ENCODE results near the gene OVOL3. TPM values are rescaled to one million over a fixed set of nuclear protein-coding genes. Genes with fewer than 3 reads are reported as not detected.

The OVOL3 gene
- total RNA-seq, 1 donor from 2014 or later = not detected

GRCh38 chr19:36082916-36083315, 28.0 kb upstream of the OVOL3 start:
- Histone ChIP-seq H3K27me3 (no peaks in the 10 kb centered on the region), H3K27ac (no peak overlapping the region), H3K4me3 (no peak overlapping the region), H3K36me3 (no peaks in the 10 kb centered on the region), H3K9me3 (no peaks in the 10 kb centered on the region), H3K4me1 (no peaks in the 10 kb centered on the region)
- no peak for DNase-seq (ENCODE audit: extremely low spot score in 2 of 2)
- TF ChIP-seq POLR2AphosphoS5 (IDR thresholded peaks at IDR 0.05; ENCODE audit: insufficient read depth in 1 of 2, low read depth in 1 of 2) (no peak), POLR2A (IDR thresholded peaks at IDR 0.05) (no peak)
- intact Hi-C loops (cut with DNase I) = no loop called here

GRCh38 chr19:36084231-36085009, 26.5 kb upstream of the OVOL3 start:
- no peaks in the 10 kb centered on the region for H3K36me3 ChIP-seq
- no peaks in the 10 kb centered on the region for H3K4me1 ChIP-seq
- no peaks in the 10 kb centered on the region for H3K9me3 ChIP-seq
- intact Hi-C loops (cut with DNase I) = no loop called here
- H3K27ac ChIP-seq = no peak overlapping the region
- H3K27me3 ChIP-seq = no peaks in the 10 kb centered on the region
- TF ChIP-seq POLR2AphosphoS5 (IDR thresholded peaks at IDR 0.05; ENCODE audit: insufficient read depth in 1 of 2, low read depth in 1 of 2) = no peak
- no peak for TF ChIP-seq CTCF (IDR thresholded peaks at IDR 0.05)
- no peak for TF ChIP-seq POLR2A (IDR thresholded peaks at IDR 0.05)
- no peak overlapping the region for H3K4me3 ChIP-seq
- DNase-seq (ENCODE audit: extremely low spot score in 2 of 2) = no peak

- no peak overlapping the region for H3K27ac ChIP-seq
- H3K4me3 ChIP-seq = no peak overlapping the region
- TF ChIP-seq CTCF (IDR thresholded peaks at IDR 0.05) (no peak), POLR2AphosphoS5 (IDR thresholded peaks at IDR 0.05; ENCODE audit: insufficient read depth in 1 of 2, low read depth in 1 of 2) (no peak), POLR2A (IDR thresholded peaks at IDR 0.05) (no peak)
- no peaks in the 10 kb centered on the region for H3K36me3 ChIP-seq
- H3K9me3 ChIP-seq = no peaks in the 10 kb centered on the region
- intact Hi-C loops (cut with DNase I) = no loop called here
- no peak for DNase-seq (ENCODE audit: extremely low spot score in 2 of 2)
- H3K27me3 ChIP-seq = no peaks in the 10 kb centered on the region
- H3K4me1 ChIP-seq = no peaks in the 10 kb centered on the region
Observed at GRCh38 chr19:36086326-36086725, 24.6 kb upstream of the OVOL3 start.

GRCh38 chr19:36089847-36090246, 21.1 kb upstream of the OVOL3 start:
- TF ChIP-seq POLR2A (IDR thresholded peaks at IDR 0.05) = no peak
- no peak for TF ChIP-seq CTCF (IDR thresholded peaks at IDR 0.05)
- TF ChIP-seq POLR2AphosphoS5 (IDR thresholded peaks at IDR 0.05; ENCODE audit: insufficient read depth in 1 of 2, low read depth in 1 of 2) = no peak
- no peak for DNase-seq (ENCODE audit: extremely low spot score in 2 of 2)
- no peaks in the 10 kb centered on the region for H3K27me3 ChIP-seq
- intact Hi-C loops (cut with DNase I) = loop anchor here (10.0 kb wide), 1 partner anchor 725 kb away; no protein-coding TSS in a partner anchor
- H3K4me1 ChIP-seq = no peaks in the 10 kb centered on the region
- no peaks in the 10 kb centered on the region for H3K9me3 ChIP-seq
- H3K36me3 ChIP-seq = no peaks in the 10 kb centered on the region
- no peak overlapping the region for H3K4me3 ChIP-seq
- H3K27ac ChIP-seq = no peak overlapping the region

- Histone ChIP-seq H3K36me3 (no peaks in the 10 kb centered on the region), H3K9me3 (no peaks in the 10 kb centered on the region), H3K27ac (no peak overlapping the region), H3K4me1 (no peaks in the 10 kb centered on the region), H3K27me3 (no peaks in the 10 kb centered on the region), H3K4me3 (no peak overlapping the region)
- intact Hi-C loops (cut with DNase I) = loop anchor here (10.0 kb wide), 1 partner anchor 726 kb away; no protein-coding TSS in a partner anchor
- no peak for TF ChIP-seq CTCF (IDR thresholded peaks at IDR 0.05)
- no peak for TF ChIP-seq POLR2AphosphoS5 (IDR thresholded peaks at IDR 0.05; ENCODE audit: insufficient read depth in 1 of 2, low read depth in 1 of 2)
- no peak for TF ChIP-seq POLR2A (IDR thresholded peaks at IDR 0.05)
- no peak for DNase-seq (ENCODE audit: extremely low spot score in 2 of 2)
Observed at GRCh38 chr19:36090910-36091695, 19.8 kb upstream of the OVOL3 start.

Data from vagina (tissue), 2 donors.